Measurements from ENCODE around the gene ZNF366.

DNA sequence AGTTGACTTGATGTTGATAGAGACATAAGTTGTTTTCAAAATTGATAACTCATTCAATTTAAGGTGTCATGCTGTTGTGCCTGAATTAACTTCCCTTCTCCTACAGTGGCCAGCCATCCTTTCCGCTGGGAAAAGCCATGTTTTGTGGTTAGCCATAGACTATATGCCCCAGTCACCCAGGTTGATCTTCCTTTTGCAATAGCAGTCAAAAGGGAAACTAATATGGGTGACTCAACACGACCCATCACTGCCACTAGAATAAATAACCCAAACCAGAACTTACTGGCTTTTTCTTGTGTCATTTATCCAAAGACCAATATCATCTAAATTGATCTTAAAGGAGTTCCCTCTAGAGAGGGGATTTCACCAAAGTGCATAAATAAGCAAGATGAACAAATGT is 99.7 kb downstream of the ZNF366 start:
- TF ChIP-seq EZH2 (IDR thresholded peaks at IDR 0.05; ENCODE audit: insufficient read depth, poor library complexity, severe bottlenecking), result no peak
- no peak for TF ChIP-seq EZH2phosphoT487 (IDR thresholded peaks at IDR 0.05; ENCODE audit: insufficient read depth, low read depth)
